Peyer's patch (tissue), 4 donors: ENCODE results near the gene ANKRD65.

Experiments
- POLR2A ChIP-seq, 2 donors: fragments of 450-650 bp; IDR thresholded peaks; one replicate each; pipeline ENCODE4 v1.5.1; 2017; ENCODE audit warnings: antibody characterized with exemption in 2 of 2, mild to moderate bottlenecking in 2 of 2, moderate library complexity in 2 of 2
- TF ChIP-seq, protein P1 (sequence below), 6 experiments: fragments of 450-650 bp in 4 of 6; fragments of 200-600 bp in 2 of 6; sonication (generic) in 1 of 6; IDR thresholded peaks; one replicate each; pipeline ENCODE4 v1.5.1; 2017 to 2019; ENCODE audit warnings: antibody characterized with exemption in 6 of 6, mild to moderate bottlenecking in 3 of 6, moderate library complexity in 1 of 6

DNA sequence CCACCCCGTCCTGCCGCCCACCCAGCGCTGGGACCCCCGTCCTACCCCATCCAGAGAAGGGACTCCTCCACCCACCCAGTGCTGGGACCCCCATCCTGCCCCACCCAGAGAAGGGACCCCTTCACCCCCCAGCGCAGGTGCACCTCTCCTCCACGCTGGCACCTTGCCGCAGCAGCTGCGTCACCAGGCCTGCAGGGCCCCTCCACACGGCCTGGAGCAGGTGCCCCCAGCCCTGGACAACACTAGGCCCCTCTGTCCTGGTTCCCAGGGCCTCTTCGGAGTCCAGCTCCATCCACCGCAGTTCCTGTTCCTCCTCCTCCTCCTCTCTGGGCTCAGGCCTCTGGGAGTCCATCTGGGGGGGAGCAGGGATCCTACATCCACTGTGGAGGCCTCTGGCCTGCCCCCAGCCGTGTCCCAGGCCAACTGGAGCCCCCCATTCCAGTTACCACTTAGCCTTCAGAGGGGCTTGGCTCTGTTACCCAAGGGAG, 378 bp downstream of the ANKRD65 start:
- TF ChIP-seq, protein P1, sequence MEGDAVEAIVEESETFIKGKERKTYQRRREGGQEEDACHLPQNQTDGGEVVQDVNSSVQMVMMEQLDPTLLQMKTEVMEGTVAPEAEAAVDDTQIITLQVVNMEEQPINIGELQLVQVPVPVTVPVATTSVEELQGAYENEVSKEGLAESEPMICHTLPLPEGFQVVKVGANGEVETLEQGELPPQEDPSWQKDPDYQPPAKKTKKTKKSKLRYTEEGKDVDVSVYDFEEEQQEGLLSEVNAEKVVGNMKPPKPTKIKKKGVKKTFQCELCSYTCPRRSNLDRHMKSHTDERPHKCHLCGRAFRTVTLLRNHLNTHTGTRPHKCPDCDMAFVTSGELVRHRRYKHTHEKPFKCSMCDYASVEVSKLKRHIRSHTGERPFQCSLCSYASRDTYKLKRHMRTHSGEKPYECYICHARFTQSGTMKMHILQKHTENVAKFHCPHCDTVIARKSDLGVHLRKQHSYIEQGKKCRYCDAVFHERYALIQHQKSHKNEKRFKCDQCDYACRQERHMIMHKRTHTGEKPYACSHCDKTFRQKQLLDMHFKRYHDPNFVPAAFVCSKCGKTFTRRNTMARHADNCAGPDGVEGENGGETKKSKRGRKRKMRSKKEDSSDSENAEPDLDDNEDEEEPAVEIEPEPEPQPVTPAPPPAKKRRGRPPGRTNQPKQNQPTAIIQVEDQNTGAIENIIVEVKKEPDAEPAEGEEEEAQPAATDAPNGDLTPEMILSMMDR (IDR thresholded peaks at IDR 0.05) = no peak
- no peak for TF ChIP-seq POLR2A (IDR thresholded peaks at IDR 0.05)
